NK-92 (cell line): ENCODE measurements around the gene TPRG1.

Experiments
- DNase-seq: peaks from one replicate; lab custom pipeline; 2025; ENCODE audit not compliant: unreplicated experiment; lab: John Stamatoyannopoulos, UW

The TPRG1 gene

DNA sequence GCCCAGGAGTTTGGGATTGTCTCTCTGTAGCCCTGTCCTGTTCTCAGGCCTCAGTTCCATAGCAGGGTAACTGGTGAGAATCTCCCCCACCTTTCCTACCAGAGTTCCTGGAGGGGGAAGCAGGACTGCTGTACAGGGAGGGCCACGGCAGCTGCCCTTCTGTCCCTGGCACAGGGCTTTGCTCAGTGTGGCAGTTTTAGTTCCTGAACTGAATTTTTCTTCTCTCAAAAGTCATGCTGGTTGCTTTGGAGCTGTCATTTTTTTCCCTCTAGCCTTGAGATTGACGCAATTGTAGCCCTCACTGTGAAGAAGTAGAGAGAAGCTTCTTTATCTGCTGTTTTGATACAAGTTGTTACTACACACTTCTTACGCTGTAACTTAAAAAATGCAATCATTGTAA lies 55.5 kb downstream of the TPRG1 start:
- DNase-seq = no peak

DNA sequence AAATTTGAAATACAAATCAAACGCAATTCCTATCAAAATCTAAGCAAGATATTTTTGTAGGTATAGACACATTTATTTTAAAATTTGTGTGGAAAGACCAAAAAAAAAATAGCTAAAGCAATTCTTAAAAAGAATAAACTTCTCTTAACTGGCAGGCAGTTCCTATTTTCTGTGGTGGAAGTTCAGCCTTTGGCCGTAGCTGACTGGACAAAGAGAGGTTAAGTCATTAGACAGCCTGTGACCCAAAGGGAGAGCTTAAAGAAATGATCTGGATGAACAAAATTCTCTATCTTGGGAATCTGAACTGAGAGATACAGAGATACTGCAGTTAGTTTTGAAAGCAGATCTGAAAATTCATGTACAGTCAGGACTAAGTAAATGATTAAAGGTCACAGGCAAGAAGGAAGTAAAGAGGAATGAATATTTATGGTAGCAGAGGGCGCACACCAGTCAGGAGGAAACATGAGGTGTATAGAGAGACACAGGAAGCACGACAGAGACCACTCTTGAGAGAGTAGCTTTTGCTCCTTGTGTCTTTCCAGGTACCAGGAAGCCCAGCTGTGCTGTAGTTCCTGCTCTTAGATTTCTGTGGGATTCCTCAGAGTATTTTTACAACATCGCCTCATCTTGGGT lies 57.5 kb downstream of the TPRG1 start:
- no peak for DNase-seq

DNA sequence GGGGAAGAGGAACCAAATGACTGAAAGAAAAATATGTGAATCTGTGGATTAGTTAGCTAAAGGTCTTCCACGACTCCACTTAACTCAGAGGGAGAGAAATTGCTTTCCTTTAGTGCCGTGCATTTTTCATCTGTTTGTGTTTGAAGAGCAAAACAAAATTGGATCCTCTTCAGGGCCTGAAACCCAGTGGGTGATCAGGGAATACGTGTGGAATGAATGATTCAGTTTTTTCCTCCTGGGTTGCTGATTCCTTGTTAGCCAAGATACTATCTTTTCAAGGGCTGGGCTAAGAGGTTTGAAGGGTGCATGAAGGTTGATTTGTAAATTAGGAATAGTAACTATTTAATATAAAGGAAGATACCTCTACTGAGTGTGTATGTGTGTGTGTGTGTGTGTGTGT lies 61.0 kb downstream of the TPRG1 start:
- no peak for DNase-seq

DNA sequence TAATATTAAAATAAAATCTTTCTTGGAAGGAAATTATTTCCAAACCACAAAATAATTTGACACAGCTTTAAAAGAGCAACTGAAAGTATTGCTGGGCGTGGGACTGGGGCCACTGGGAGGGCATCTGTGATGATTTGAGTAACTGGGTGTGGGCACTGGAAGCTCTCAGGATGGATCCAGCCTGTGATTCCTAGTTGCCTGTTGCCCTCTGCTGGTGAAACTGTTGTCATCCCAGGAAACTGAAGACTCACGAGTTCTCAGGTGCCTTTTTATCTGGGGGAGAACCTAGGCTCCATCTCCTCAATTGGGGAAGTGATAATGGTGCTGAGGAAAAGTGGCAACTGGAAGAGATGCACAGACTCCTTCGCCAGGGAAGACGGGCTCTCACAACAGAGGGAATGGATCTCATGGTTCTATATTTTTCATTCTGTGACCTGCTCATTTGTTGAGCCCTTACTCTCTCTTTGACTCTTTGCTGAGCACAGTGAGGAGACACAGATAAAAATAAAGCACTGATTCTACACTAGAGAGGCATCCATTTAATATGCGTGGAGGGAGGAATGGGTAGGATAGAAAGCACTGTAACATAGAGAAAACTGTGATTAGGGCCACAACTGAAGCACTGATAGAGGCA lies 61.6 kb downstream of the TPRG1 start:
- no peak for DNase-seq

DNA sequence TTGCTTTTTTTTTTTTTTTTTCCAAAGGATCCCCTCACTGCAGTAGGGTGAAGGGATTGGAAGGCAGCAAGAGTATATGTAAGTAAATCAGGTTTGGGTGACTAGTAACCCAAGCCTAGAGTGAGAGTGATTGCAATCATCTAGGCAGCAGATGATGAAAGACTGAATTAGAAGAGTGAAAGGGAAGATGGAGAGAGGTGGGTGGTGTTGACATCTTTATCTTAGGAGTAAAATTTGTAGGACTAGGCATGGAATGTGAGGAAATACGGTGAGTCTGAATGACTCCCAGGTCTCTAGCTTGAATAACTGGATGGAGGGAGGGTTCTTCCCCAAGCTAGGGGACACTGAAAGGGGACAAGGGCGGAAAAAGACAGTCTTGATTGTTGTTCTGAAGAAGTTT lies 63.4 kb downstream of the TPRG1 start:
- DNase-seq = no peak

GRCh38 chr3:189236352-189236751 lies 64.6 kb downstream of the TPRG1 start:
- no peak for DNase-seq

DNA sequence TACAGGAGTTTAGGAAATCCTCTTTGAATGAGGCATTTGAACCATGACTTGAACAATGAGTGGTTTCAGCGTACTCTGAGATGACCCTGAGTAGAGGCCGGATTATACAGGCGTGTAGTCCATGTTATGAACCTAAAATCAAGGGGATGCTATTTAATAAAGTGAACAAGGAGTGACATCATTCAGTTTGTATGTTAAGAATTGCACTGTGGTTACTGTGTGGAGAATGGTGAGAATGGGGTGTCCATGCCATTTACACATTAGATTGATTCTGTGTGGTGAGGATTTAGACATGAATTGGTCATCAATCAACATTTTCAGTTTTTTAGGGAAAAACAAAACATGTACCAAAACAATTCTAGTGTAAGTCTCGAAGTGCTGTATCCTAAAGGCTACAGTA lies 65.8 kb downstream of the TPRG1 start:
- DNase-seq = no peak

DNA sequence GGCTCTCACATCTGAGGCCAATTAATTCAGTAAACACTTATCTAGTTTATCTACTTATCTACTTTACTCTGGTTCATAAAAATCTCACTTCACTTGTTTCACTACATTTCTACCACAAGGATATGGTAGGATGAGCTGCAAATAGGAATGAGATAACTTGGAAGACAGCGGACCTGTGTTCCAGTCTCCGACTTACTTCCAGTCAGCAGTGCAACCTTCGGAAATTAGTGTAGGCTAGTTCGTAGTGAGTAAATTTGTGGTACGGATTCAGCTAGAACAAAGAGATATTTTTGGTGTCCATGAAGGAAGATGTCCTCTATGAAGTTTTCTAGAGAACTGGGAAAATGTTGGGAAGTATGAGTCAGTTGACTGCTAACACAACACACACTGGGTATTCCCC lies 66.3 kb downstream of the TPRG1 start:
- DNase-seq = no peak

DNA sequence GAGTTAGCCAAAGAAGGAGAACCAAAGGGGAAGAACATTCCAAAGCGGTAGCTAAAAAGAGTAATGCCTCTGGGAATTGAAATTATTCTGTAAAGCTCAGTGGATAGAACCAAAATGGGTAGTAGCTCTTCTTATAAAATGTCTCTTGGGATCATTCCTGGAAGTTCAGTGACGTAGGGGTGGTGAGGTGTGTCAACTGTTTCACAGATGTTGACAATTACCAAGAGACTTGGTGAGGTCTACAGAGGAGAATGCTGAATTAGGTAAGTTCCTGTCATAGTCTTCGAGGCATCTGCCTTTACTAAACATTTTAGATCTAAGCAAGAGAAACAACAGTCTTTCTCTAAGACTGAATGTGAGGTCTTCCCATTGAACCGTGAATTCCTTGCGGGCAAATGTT lies 67.8 kb downstream of the TPRG1 start:
- no peak for DNase-seq

GRCh38 chr3:189249987-189250386 lies 78.2 kb downstream of the TPRG1 start:
- DNase-seq = no peak

DNA sequence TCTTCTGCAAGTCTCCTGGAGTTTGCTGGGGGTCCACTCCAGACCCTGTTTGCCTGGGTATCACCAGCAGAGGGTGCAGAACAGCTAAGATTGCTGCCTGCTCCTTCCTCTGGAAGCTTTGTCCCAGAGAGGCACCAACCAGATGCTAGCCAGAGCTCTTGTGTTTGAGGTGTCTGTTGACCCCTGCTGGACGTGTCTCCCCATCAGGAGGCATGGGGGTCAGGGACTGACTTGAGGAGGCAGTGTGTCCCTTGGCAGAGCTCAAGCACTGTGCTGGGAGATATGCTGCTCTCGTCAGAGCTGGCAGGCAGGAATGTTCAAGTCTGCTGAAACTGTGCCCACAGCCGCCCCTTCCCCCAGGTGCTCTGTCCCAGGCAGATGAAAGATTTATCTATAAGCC lies 86.5 kb downstream of the TPRG1 start:
- DNase-seq = no peak

GRCh38 chr3:189260556-189261493 lies 89.1 kb downstream of the TPRG1 start:
- no peak for DNase-seq

DNA sequence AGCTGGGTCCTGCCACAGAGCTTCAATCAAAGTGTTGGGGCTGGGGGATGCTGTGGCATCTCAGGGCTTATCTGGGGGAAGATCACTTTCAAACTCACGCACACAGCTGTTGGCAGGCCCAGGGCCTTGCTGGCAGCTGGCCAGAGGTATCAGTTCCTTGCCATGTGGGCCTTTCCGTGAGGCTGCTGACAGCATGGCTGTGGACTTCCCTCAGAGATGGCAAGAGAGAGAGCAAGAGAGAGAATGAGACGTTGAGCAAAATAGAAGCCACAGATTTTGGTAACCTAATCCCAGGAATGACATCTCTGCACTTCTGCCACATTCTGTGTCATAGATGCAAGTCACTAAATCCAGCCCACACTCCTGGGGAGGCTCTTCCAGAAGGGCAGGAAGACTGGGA lies 91.0 kb downstream of the TPRG1 start:
- DNase-seq = no peak

- no peak for DNase-seq
Measured at GRCh38 chr3:189267981-189268613, 96.3 kb downstream of the TPRG1 start.

DNA sequence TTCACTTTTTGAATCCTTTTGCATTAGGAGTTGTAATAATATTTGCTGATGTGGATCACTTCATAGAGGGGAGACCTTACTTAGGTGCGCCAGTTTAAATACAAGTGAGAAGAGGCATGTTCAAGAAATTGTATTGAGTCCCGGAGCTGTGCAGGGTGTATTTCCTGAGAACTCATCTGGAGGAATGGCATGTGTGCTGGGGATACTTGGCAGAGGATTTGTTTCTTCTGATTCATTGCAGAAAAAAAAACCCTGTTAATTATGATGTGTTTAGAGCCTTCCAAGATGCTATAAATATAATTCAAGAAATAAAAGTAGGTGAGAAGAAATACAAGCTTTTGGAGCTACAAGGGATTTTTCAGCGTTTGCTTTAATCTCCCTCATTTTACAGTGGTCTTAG lies 97.6 kb downstream of the TPRG1 start:
- DNase-seq = no peak

DNA sequence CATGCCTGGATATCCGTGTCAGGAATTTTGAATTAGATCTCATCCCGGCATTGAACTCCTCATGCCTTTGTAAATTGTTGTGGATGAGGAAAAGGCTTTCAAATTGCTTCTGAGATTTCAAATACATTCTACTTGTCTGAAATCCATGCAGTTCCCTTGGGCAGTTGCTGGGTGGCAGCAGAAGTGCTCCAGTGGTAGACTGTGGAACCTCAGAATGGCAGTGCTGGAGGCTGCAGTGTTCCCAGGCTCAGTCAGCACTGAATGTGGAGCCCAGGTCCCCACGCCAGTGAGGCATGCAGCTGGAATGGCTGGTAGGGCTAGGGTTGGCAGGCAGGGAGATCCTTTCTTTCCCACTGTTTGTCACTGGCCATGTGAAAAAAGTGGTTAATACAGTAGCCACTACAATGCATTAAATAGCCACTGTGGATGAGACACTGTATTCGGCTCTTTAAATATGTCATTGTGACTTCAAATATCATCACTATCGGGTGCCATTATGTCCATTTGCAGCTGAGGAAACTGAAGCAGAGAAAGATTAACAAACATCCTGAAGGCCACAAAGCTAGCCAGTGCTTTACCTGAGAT lies 98.6 kb downstream of the TPRG1 start:
- no peak for DNase-seq

DNA sequence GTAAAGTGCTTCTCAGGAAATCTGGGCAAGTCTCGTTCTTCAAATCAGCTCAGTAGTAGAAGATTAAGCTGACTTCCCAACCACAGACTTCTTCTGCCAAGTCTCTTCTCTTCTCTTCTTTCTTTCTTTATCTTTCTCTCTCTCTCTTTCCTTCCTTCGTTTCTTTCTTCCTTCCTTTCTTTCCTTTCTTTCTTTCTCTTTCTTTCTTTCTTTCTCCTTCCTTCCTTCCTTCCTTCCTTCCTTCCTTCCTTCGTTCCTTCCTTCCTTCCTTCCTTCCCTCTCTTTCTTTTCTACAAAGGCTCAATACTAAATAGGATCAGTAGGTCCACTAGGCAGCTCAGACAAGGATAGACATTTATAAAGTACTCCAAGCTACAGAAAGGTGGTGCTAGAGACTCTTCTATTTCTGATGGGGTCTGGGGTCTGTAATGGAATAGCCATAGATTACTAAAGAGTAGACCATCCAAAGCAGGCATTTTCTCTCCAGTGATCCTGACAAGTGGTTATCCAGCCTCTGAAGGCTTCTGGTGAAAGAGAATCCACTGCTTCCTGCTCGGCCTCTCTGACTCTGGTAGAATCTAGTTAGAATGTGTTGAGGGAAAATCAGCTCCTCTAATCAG lies 100.8 kb downstream of the TPRG1 start:
- no peak for DNase-seq

GRCh38 chr3:189273736-189274135 lies 102.0 kb downstream of the TPRG1 start:
- no peak for DNase-seq

GRCh38 chr3:189275182-189275581 lies 103.4 kb downstream of the TPRG1 start:
- no peak for DNase-seq

DNA sequence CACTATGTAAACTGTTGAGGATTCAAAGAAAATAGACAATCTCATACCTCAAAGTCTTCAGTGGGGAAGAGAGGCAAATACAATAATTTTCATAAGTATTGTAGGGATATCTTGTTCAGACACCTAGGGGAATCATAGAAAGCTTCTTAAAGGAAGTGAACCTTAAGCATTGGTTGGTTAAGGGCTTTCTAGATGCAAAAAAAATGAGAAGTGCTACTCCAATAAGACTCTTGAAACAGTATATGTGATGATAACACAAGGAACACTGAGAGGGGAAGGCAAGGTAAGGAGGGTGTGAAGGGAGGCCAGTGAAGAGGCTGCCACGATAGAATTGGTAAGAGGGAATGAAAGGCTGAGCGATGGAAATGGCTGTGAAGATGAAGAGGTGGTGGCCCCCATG lies 104.1 kb downstream of the TPRG1 start:
- no peak for DNase-seq
